IMR-90 (cell line): ENCODE data around the gene SAMHD1. TPM values are rescaled to one million over a fixed set of nuclear protein-coding genes. Genes with fewer than 3 reads are reported as not detected.
A peak's percentile ranks its signal among the peaks of the same experiment; 100 is the strongest.
"Not testable (repeated sequence)": the region's sequence is repeated elsewhere in the genome, so short reads cannot be mapped to it uniquely, and the experiment has no call there.

Source experiments
- ATAC-seq: fragments of 200-7000 bp; cut with Tn5 transposase; 2 replicates; pipeline ENCODE4 v1.9.1; 2020; ENCODE audit warnings: low read depth, mild to moderate bottlenecking, moderate library complexity
- Bru-seq: library from RNA; stranded (reverse); fragments of 400-500 nt; gene quantifications from one replicate; lab custom pipeline; 2021; lab: Mats Ljungman, UMichigan
- BruChase-seq, 2 experiments: library from RNA; stranded (reverse); fragments of 400-500 nt; gene quantifications; one replicate each; lab custom pipeline; 2021; lab: Mats Ljungman, UMichigan
- BruUV-seq: library from RNA; stranded (reverse); fragments of 400-500 nt; replicated peaks from 2 replicates; lab custom pipeline; 2021; lab: Mats Ljungman, UMichigan
- CTCF ChIA-PET: fragments of 300-600 bp; formaldehyde crosslinking; extraction: SDS; loops from one replicate; lab custom pipeline; 2021; ENCODE audit warnings: antibody characterized with exemption; lab: Yijun Ruan, JAX
- POLR2A ChIA-PET: fragments of 300-600 bp; sonication (Branson Sonifier 250); formaldehyde crosslinking; loops from one replicate; lab custom pipeline; 2022; ENCODE audit warnings: antibody characterized with exemption; ENCODE audit not compliant: unreplicated experiment; lab: Charles Lee
- DNase-seq: peaks from one replicate; pipeline ENCODE4 v3.0.0; 2013
- H2AFZ ChIP-seq: replicated peaks from 2 replicates; pipeline ENCODE3; 2013; ENCODE audit warnings: low read length, mild to moderate bottlenecking; ENCODE audit not compliant: poor library complexity
- H2AK5ac ChIP-seq: 2 replicates; pipeline ENCODE4 v1.6.1; 2013; ENCODE audit warnings: low read depth, low read length, inconsistent platforms
- H2AK9ac ChIP-seq: replicated peaks from 2 replicates; pipeline ENCODE3; 2013; ENCODE audit warnings: mild to moderate bottlenecking, low read depth, low read length, moderate library complexity; ENCODE audit not compliant: poor library complexity
- H2BK120ac ChIP-seq: 2 replicates; pipeline ENCODE4 v1.6.1; 2013; ENCODE audit warnings: low read depth, low read length, inconsistent platforms
- H2BK15ac ChIP-seq: 3 replicates; pipeline ENCODE4 v1.6.1; 2013; ENCODE audit warnings: low read depth, low read length, inconsistent platforms
- H2BK20ac ChIP-seq: 2 replicates; pipeline ENCODE4 v1.6.1; 2013; ENCODE audit warnings: low read depth, mild to moderate bottlenecking, inconsistent platforms, low read length, moderate library complexity
- H2BK5ac ChIP-seq: 2 replicates; pipeline ENCODE4 v1.6.1; 2013; ENCODE audit warnings: mild to moderate bottlenecking, low read depth, low read length, inconsistent platforms; ENCODE audit not compliant: poor library complexity, severe bottlenecking
- H3K14ac ChIP-seq: replicated peaks from 2 replicates; pipeline ENCODE4 v1.6.1; 2013; ENCODE audit warnings: low read depth, low read length, inconsistent platforms
- H3K18ac ChIP-seq: 2 replicates; pipeline ENCODE4 v1.6.1; 2013; ENCODE audit warnings: low read depth, low read length, control low read depth
- H3K23ac ChIP-seq: 2 replicates; pipeline ENCODE4 v1.6.1; 2013; ENCODE audit warnings: low read depth, low read length, inconsistent platforms
- H3K27ac ChIP-seq: 2 replicates; pipeline ENCODE4 v1.5.1; 2013; ENCODE audit warnings: mild to moderate bottlenecking, control low read depth, low read length; ENCODE audit not compliant: insufficient read depth
- H3K27me3 ChIP-seq: 2 replicates; pipeline ENCODE4 v1.6.1; 2013; ENCODE audit warnings: low read length; ENCODE audit not compliant: control insufficient read depth, insufficient read depth
- H3K36me3 ChIP-seq: 2 replicates; pipeline ENCODE4 v1.6.1; 2013; ENCODE audit warnings: low read length, mixed read lengths; ENCODE audit not compliant: control insufficient read depth, insufficient read depth
- H3K4ac ChIP-seq: 2 replicates; pipeline ENCODE4 v1.6.1; 2013; ENCODE audit warnings: low read depth, low read length, inconsistent platforms
- H3K4me1 ChIP-seq: 2 replicates; pipeline ENCODE4 v1.6.1; 2013; ENCODE audit warnings: low read length, mixed read lengths; ENCODE audit not compliant: control insufficient read depth, insufficient read depth
- H3K4me2 ChIP-seq: 2 replicates; pipeline ENCODE4 v1.6.1; 2013; ENCODE audit warnings: low read depth, mild to moderate bottlenecking, control low read depth, low read length, moderate library complexity
- H3K4me3 ChIP-seq: 2 replicates; pipeline ENCODE4 v1.5.1; 2013; ENCODE audit warnings: low read depth, mild to moderate bottlenecking, control low read depth, low read length, moderate library complexity; ENCODE audit not compliant: insufficient read depth
- H3K56ac ChIP-seq: 2 replicates; pipeline ENCODE4 v1.6.1; 2013; ENCODE audit warnings: low read length, inconsistent platforms; ENCODE audit not compliant: insufficient read depth; ENCODE audit errors: extremely low read depth
- H3K79me1 ChIP-seq, 2 experiments: 2 replicates each; pipeline ENCODE4 v1.6.1; 2013; ENCODE audit warnings: low read length in 2 of 2, inconsistent platforms in 1 of 2, low read depth in 1 of 2
- H3K9ac ChIP-seq: 2 replicates; pipeline ENCODE4 v1.6.1; 2013; ENCODE audit warnings: low read depth, low read length, control low read depth
- H3K9me1 ChIP-seq: 2 replicates; pipeline ENCODE4 v1.6.1; 2013; ENCODE audit warnings: low read length, inconsistent platforms; ENCODE audit not compliant: insufficient read depth
- H3K9me3 ChIP-seq: 2 replicates; pipeline ENCODE4 v1.6.1; 2013; ENCODE audit warnings: low read length; ENCODE audit not compliant: control insufficient read depth, insufficient read depth
- H4K20me1 ChIP-seq: 2 replicates; pipeline ENCODE4 v1.6.1; 2013; ENCODE audit warnings: low read length, inconsistent platforms; ENCODE audit not compliant: insufficient read depth
- H4K5ac ChIP-seq: 2 replicates; pipeline ENCODE4 v1.6.1; 2013; ENCODE audit warnings: mild to moderate bottlenecking, low read depth, low read length, control low read depth
- H4K8ac ChIP-seq, 2 experiments: 2 replicates each; pipeline ENCODE4 v1.6.1; 2013; ENCODE audit warnings: low read depth in 2 of 2, low read length in 2 of 2, control low read depth in 1 of 2, inconsistent platforms in 1 of 2
- H4K91ac ChIP-seq: 2 replicates; pipeline ENCODE4 v1.6.1; 2013; ENCODE audit warnings: low read depth, low read length, inconsistent platforms; ENCODE audit not compliant: insufficient read depth
- CEBPB ChIP-seq: IDR thresholded peaks from 2 replicates; pipeline ENCODE4 v1.6.1; 2012; ENCODE audit warnings: low read depth, low read length, improper control_type of control experiment
- MAFK ChIP-seq: IDR thresholded peaks from 2 replicates; pipeline ENCODE4 v1.6.1; 2012; ENCODE audit warnings: low read depth, low read length, improper control_type of control experiment
- MAZ ChIP-seq: IDR thresholded peaks from 2 replicates; pipeline ENCODE4 v1.6.1; 2012; ENCODE audit warnings: low read depth, mild to moderate bottlenecking, low read length, improper control_type of control experiment, moderate library complexity, borderline replicate concordance
- WGBS, 2 experiments: methylation state at CpG; one replicate each; pipeline versions ENCODE4 v1.1.5 to v1.1.7; 2013; ENCODE audit warnings: missing lambda C conversion rate in 2 of 2; ENCODE audit not compliant: insufficient read length in 1 of 2; ENCODE audit errors: extremely low coverage in 2 of 2; 5-methylcytosine and 5-hydroxymethylcytosine counted together
- dilution Hi-C: fragments of 300-500 bp; cut with HindIII; formaldehyde crosslinking; loops from one replicate; pipeline ENCODE4 v1.14.3; 2018; ENCODE audit warnings: low sequenced_read_pairs; ENCODE audit not compliant: unreplicated experiment
- in situ Hi-C: fragments of 300-500 bp; cut with MboI; formaldehyde crosslinking; loops from 3 replicates; pipeline ENCODE4 v1.14.3; 2019; ENCODE audit warnings: low sequenced_read_pairs, inconsistent platforms, mixed read lengths
- intact Hi-C: fragments of 100-400 bp; cut with micrococcal nuclease; formaldehyde crosslinking; loops from 2 replicates; pipeline ENCODE4 v1.10.0; 2022
- long read RNA-seq: library from polyadenylated mRNA; unstranded; transcript quantifications from one replicate; pipeline ENCODE4 v2.0.0, GENCODE V29; 2021; ENCODE audit not compliant: unreplicated experiment
- polyA plus RNA-seq, 3 experiments: library from polyadenylated mRNA; depleted of rRNA; stranded (reverse); fragments of >200 nt; gene quantifications; 2 replicates each; pipeline ENCODE4 v1.2.3, GENCODE V29; 2012; ENCODE audit warnings: low replicate concordance in 1 of 3
- total RNA-seq: library from RNA; depleted of rRNA; stranded (reverse); fragments of >200 nt; gene quantifications from 2 replicates; pipeline ENCODE4 v1.2.3, GENCODE V29; 2012; rRNA removed

The SAMHD1 gene
- 14.9 and 19.7 TPM in 2 replicates for total RNA-seq
- polyA plus RNA-seq (2012; rRNA removed) = 5.5 and 6.3 TPM in 2 replicates
- 4.0 and 4.8 TPM in 2 replicates for polyA plus RNA-seq (2012; cell fraction: cytosol; rRNA removed)
- polyA plus RNA-seq (2012; cell fraction: nucleus; rRNA removed; ENCODE audit: low replicate concordance) = 1.9 and 4.4 TPM in 2 replicates
- percentile 48 among the genes with signal in this experiment for Bru-seq, nascent RNA
- BruChase-seq, experiment 1, labeled RNA remaining after a 6-hour chase = percentile 60 among the genes with signal in this experiment
- BruChase-seq, experiment 2, labeled RNA remaining after a 2-hour chase = percentile 47 among the genes with signal in this experiment
- long read RNA-seq, full-length matches to known transcripts = 1 of 8 reads
- long read RNA-seq, partial matches to known transcripts = 0 of 8 reads
- long read RNA-seq, other reads (novel, unspliced or antisense) = 7 of 8 reads

GRCh38 chr20:36951198-36951978, at the start of gene SAMHD1:
TSS of gene SAMHD1 (minus strand) at chr20:36951708. CDS start at chr20:36951643, 65 bp downstream.
- Histone ChIP-seq H2AK9ac (peak within 1 kb of the TSS; percentile 55), H2BK20ac (no peak within 1 kb of the TSS), H3K4me3 (peak within 1 kb of the TSS; percentile 80), H3K4ac (peak within 1 kb of the TSS; percentile 64), H4K5ac (peak within 1 kb of the TSS; percentile 65), H3K9me1 (peaks cover 6% of the 10 kb centered on the region; the same call in 1 of the 2 replicates), H3K23ac (peak within 1 kb of the TSS; percentile 31), H3K27me3 (no peaks in the 10 kb centered on the region), H3K27ac (peak within 1 kb of the TSS; percentile 17), H4K20me1 (no peaks in the 10 kb centered on the region), H3K14ac (peak within 1 kb of the TSS; percentile 77), H3K9me3 (no peaks in the 10 kb centered on the region), H2AFZ (peak within 1 kb of the TSS; percentile 100), H3K56ac (no peak within 1 kb of the TSS; the same call in 1 of the 2 replicates), H3K18ac (no peak within 1 kb of the TSS), H2AK5ac (no peak within 1 kb of the TSS), H2BK120ac (peak within 1 kb of the TSS; percentile 36; the same call in 1 of the 2 replicates), H4K8ac (peak within 1 kb of the TSS; percentile 64 to 88), H3K4me1 (no peaks in the 10 kb centered on the region), H4K91ac (peak within 1 kb of the TSS; percentile 39), H3K36me3 (no peaks in the 10 kb centered on the region), H3K9ac (peak within 1 kb of the TSS; percentile 44), H3K4me2 (peak within 1 kb of the TSS; percentile 92), H2BK15ac (peak within 1 kb of the TSS; percentile 16; the same call in 1 of the 3 replicates), H3K79me1 (peaks cover 3 to 14% of the 10 kb centered on the region in 2 experiments; a peak in 2 of 4 replicates), H2BK5ac (no peak within 1 kb of the TSS)
- no peak for TF ChIP-seq CEBPB
- TF ChIP-seq MAZ = peak; percentile 43; the same call in 1 of the 2 replicates
- TF ChIP-seq MAFK = no peak
- DNase-seq (peak; percentile 98), ATAC-seq (peak; percentile 97)
- intact Hi-C loops (no loop called here), in situ Hi-C loops (no loop called here), dilution Hi-C loops (no loop called here)
- POLR2A ChIA-PET = no interaction called here
- CTCF ChIA-PET = no interaction called here
- no TSS peak for BruUV-seq
- 0% methylated on average over 7 of the region's 66 CpGs; no CpG with 5 or more reads in 1 of the 2 experiments for WGBS, 2 experiments

GRCh38 chr20:37000171-37000570, 48.7 kb upstream of the SAMHD1 start:
- H2BK5ac ChIP-seq, in situ Hi-C loops, H4K20me1 ChIP-seq, H2BK120ac ChIP-seq, POLR2A ChIA-PET, H3K9me1 ChIP-seq, H3K27me3 ChIP-seq, H3K4me1 ChIP-seq, BruUV-seq, H2AK9ac ChIP-seq, H3K9me3 ChIP-seq, H3K4ac ChIP-seq, H4K8ac ChIP-seq, H3K36me3 ChIP-seq, H2AFZ ChIP-seq, H3K9ac ChIP-seq, H4K91ac ChIP-seq, ATAC-seq, H3K23ac ChIP-seq, H3K4me3 ChIP-seq, H3K4me2 ChIP-seq, H3K27ac ChIP-seq, H2AK5ac ChIP-seq, H3K14ac ChIP-seq, H3K56ac ChIP-seq, dilution Hi-C loops, DNase-seq, H3K79me1 ChIP-seq, H3K18ac ChIP-seq, H2BK20ac ChIP-seq, H2BK15ac ChIP-seq, CTCF ChIA-PET, intact Hi-C loops, H4K5ac ChIP-seq: not testable (repeated sequence)
- WGBS, 2 experiments = no CpG with 5 or more reads among the region's 26 CpGs
